Glutamatergic neuron (in vitro differentiated cells): ENCODE measurements around the gene EHD2. TPM values are rescaled to one million over a fixed set of nuclear protein-coding genes. Genes with fewer than 3 reads are reported as not detected.
"Not testable (repeated sequence)": the region's sequence is repeated elsewhere in the genome, so short reads cannot be mapped to it uniquely, and the experiment has no call there.

ENCODE experiments used
- DNase-seq: peaks from one replicate; pipeline ENCODE4 v3.0.0; 2022
- H3K27ac Mint-ChIP-seq: one replicate; pipeline ENCODE4 v1.8.0; 2020; ENCODE audit warnings: mild to moderate bottlenecking, mixed read lengths, inconsistent platforms; ENCODE audit not compliant: unreplicated experiment
- H3K27me3 Mint-ChIP-seq: one replicate; pipeline ENCODE4 v1.8.0; 2020; ENCODE audit warnings: mild to moderate bottlenecking, moderate library complexity, mixed read lengths, inconsistent platforms; ENCODE audit not compliant: unreplicated experiment
- H3K36me3 Mint-ChIP-seq: one replicate; pipeline ENCODE4 v1.8.0; 2020; ENCODE audit warnings: mild to moderate bottlenecking, mixed read lengths, inconsistent platforms; ENCODE audit not compliant: unreplicated experiment
- H3K4me1 Mint-ChIP-seq: one replicate; pipeline ENCODE4 v1.8.0; 2020; ENCODE audit warnings: mild to moderate bottlenecking, low read depth, mixed read lengths, inconsistent platforms; ENCODE audit not compliant: unreplicated experiment
- H3K4me3 Mint-ChIP-seq: one replicate; pipeline ENCODE4 v1.8.0; 2020; ENCODE audit warnings: mild to moderate bottlenecking, mixed read lengths, inconsistent platforms; ENCODE audit not compliant: unreplicated experiment
- H3K9me3 Mint-ChIP-seq: one replicate; pipeline ENCODE4 v1.8.0; 2020; ENCODE audit warnings: mild to moderate bottlenecking, moderate library complexity, mixed read lengths, inconsistent platforms; ENCODE audit not compliant: unreplicated experiment
- total RNA-seq: library from RNA; stranded (reverse); fragmentation: NEBNext Ultra II Directional; extraction: Animal tissue kit (Norgen Biotek cat#: 25700); gene quantifications from one replicate; pipeline ENCODE4 v1.2.1, GENCODE V29; 2021; ENCODE audit not compliant: unreplicated experiment
- TF ChIP-seq, protein P1 (sequence below): fragments of 200-600 bp; sonication (generic); IDR thresholded peaks from one replicate; pipeline ENCODE4 v1.5.0; 2021; ENCODE audit not compliant: partially characterized antibody, unreplicated experiment

Gene EHD2
- total RNA-seq, 1 donor from 2014 or later, result 7.6 TPM

DNA sequence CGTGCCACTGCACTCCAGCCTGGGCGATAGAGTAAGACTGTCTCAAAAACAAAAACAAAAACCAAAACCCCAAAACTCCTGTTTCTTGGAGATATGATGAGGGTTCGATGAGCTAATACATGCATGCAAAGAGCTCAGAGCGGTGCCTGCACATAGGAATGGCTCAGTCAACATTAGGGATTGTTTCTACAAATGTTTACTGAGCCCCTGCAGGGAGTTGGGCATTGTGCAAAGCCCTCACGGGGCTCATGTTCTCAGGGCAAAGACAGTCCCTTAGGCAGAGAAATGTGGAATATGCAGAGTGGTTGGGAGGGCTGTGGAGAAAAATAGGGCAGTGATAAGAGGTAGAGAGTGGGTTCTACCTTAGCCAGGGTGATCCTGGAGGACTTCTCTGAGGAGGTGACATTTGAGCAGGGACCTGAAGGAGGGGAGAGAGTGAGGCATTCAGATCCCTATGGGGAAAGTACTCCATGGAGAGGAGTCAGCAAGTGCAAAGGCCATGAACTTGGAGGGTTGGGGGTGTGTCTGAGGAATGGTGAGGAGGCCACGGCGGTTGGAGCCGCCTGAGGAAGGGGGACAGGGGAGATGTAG lies 1.5 kb upstream of the EHD2 start:
- no peak for DNase-seq
- Mint-ChIP-seq H3K27ac (no peak overlapping the region), H3K36me3 (peaks cover 7% of the 10 kb centered on the region), H3K4me3 (no peak overlapping the region), H3K27me3 (peaks cover 13% of the 10 kb centered on the region), H3K4me1 (no peaks in the 10 kb centered on the region), H3K9me3 (peaks cover 8% of the 10 kb centered on the region)
- TF ChIP-seq, protein P1, sequence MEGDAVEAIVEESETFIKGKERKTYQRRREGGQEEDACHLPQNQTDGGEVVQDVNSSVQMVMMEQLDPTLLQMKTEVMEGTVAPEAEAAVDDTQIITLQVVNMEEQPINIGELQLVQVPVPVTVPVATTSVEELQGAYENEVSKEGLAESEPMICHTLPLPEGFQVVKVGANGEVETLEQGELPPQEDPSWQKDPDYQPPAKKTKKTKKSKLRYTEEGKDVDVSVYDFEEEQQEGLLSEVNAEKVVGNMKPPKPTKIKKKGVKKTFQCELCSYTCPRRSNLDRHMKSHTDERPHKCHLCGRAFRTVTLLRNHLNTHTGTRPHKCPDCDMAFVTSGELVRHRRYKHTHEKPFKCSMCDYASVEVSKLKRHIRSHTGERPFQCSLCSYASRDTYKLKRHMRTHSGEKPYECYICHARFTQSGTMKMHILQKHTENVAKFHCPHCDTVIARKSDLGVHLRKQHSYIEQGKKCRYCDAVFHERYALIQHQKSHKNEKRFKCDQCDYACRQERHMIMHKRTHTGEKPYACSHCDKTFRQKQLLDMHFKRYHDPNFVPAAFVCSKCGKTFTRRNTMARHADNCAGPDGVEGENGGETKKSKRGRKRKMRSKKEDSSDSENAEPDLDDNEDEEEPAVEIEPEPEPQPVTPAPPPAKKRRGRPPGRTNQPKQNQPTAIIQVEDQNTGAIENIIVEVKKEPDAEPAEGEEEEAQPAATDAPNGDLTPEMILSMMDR, result no peak

DNA sequence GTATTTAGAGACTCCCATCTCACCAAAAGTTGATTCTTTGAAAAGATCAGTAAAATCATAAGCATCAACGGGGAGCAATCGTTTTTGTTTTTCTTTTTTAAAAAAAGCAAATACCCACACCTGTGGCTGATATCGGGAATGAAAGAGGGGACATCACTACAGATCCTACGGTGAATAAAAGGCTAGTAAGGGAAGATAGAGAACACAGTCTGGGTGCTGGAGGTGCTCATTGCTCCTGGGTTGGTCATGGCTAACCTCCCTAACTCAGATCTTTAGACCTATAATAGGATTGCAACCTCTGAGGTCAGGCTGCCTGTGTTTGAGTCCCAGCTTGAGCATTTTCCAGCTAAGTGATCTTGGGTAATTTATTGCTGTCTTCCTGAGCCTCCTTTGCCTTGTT lies 1.1 kb downstream of the EHD2 start:
- no peak overlapping the region for H3K27ac Mint-ChIP-seq
- H3K4me3 Mint-ChIP-seq, result no peak overlapping the region
- TF ChIP-seq, protein P1, result no peak

DNA sequence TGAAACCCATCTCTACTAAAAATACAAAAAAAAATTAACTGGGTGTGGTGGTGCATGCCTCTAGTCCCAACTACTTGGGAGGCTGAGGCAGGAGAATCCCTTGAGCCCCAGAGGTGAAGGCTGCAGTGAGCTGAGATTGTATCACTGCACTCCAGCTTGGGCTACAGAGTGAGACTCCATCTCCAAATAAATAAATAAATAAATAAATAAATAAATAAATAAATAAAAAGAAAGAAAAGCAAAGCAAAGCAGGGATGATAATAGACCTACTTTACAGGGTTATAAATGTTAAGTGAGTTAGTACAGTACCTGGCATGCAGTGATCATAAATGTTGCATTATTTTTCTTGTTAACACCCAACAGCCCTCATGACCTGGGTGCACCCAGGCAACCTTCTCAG lies 1.6 kb downstream of the EHD2 start:
- H3K27me3 Mint-ChIP-seq, result peaks cover 17% of the 10 kb centered on the region
- H3K4me3 Mint-ChIP-seq, result not testable (repeated sequence)

More for the DNA sequence above, 1.1 kb downstream of the EHD2 start:
- no peak for DNase-seq
- Mint-ChIP-seq H3K36me3 (peaks cover 7% of the 10 kb centered on the region), H3K4me1 (peaks cover 3% of the 10 kb centered on the region), H3K9me3 (peaks cover 10% of the 10 kb centered on the region), H3K27me3 (peaks cover 17% of the 10 kb centered on the region)

DNA sequence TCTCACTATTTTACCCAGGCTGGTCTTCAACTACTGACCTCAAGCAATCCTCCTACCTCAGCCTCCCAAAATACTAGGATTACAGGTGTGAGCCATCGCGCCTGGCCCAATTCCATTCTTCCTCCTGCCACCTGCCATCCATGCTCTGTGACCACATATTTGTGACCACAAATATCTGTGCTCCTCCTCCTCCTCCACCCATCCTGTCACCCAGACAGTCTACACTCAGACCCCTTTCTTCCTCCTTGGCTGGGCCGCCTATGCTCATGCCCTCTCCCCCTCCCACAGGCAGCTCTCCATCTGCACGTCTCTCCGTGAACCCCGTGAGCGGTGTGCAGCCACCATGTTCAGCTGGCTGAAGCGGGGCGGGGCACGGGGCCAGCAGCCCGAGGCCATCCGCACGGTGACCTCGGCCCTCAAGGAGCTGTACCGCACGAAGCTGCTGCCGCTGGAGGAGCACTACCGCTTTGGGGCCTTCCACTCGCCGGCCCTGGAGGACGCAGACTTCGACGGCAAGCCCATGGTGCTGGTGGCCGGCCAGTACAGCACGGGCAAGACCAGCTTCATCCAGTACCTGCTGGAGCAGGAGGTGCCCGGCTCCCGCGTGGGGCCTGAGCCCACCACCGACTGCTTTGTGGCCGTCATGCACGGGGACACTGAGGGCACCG lies 3.2 kb downstream of the EHD2 start:
- Mint-ChIP-seq H3K4me1 (peaks cover 13% of the 10 kb centered on the region), H3K36me3 (peaks cover 7% of the 10 kb centered on the region), H3K4me3 (no peak overlapping the region), H3K9me3 (peaks cover 15% of the 10 kb centered on the region), H3K27ac (no peak overlapping the region), H3K27me3 (peaks cover 20% of the 10 kb centered on the region)
- TF ChIP-seq, protein P1, result no peak
- no peak for DNase-seq

More for the DNA sequence above, 1.6 kb downstream of the EHD2 start:
- not testable (repeated sequence) for DNase-seq, H3K36me3 Mint-ChIP-seq, H3K4me1 Mint-ChIP-seq, H3K27ac Mint-ChIP-seq
- H3K9me3 Mint-ChIP-seq, result peaks cover 11% of the 10 kb centered on the region

DNA sequence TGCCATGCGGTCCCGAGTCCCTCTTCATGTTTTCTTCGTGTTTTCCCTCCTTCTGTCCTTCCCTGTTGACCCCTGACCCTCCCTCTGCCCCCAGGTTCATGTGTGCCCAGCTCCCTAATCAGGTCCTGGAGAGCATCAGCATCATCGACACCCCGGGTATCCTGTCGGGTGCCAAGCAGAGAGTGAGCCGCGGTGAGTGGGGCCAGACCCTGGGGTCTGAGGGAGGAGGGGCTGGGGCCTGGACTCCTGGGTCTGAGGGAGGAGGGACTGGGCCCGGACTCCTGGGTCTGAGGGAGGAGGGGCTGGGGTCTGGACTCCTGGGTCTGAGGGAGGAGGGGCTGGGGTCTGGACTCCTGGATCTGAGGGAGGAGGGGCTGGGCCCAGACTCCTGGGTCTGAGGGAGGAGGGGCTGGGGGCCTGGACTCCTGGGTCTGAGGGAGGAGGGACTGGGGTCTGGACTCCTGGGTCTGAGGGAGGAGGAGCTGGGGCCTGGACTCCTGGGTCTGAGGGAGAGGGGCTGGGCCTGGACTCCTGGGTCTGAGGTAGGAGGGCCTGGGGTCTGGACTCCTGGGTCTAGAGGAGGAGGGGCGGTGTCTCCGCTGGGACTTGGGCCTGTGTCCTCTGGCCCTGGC lies 5.3 kb downstream of the EHD2 start:
- Mint-ChIP-seq H3K9me3 (peaks cover 13% of the 10 kb centered on the region), H3K4me3 (peak overlapping the region; percentile 74), H3K4me1 (peaks cover 13% of the 10 kb centered on the region), H3K27me3 (peaks cover 17% of the 10 kb centered on the region), H3K27ac (peak overlapping the region; percentile 97)
- H3K36me3 Mint-ChIP-seq, DNase-seq: not testable (repeated sequence)
